ENCODE data around the gene SYT9. TPM values are rescaled to one million over a fixed set of nuclear protein-coding genes. Genes with fewer than 3 reads are reported as not detected.
"Not testable (repeated sequence)": the region's sequence is repeated elsewhere in the genome, so short reads cannot be mapped to it uniquely, and the experiment has no call there.

Gene SYT9
- total and polyA plus RNA-seq, 2 of the 4 experiments (the other 2 are of a cell fraction), result not detected

DNA sequence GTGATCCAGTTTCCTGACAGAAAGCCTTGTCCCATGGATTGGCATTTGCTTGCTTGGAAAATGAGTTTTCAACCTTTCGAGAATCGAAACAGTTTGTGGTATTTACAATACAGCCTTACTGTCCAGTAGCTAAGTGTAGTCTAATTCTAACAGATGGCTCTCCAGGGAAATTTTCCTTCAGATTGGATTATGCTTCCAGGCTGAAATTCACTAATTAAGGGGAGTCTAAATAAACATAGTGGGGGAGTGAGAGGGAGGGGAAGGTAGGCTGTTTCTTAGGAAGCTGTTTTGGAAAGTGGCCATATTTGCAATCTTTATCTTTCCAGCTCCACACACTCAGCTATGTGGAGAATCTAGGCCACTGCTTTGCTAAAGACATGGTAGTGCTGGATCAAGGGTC lies 81.3 kb downstream of the SYT9 start:
- Histone ChIP-seq H3K56ac (ENCODE audit: extremely low read depth, insufficient read depth, low read length) (no peak overlapping the region), H3K79me1 (ENCODE audit: low read depth in 1 of 2, low read length in 2 of 2) (no peaks in the 10 kb centered on the region), H2BK15ac (ENCODE audit: low read depth, low read length) (no peak overlapping the region), H3K27ac (ENCODE audit: insufficient read depth, low read length) (no peak overlapping the region), H2BK120ac (ENCODE audit: low read depth, low read length) (no peak overlapping the region), H4K5ac (ENCODE audit: low read depth, low read length) (no peak overlapping the region), H2BK5ac (ENCODE audit: low read depth, low read length, poor library complexity, severe bottlenecking) (no peak overlapping the region), H3K27me3 (ENCODE audit: control insufficient read depth, insufficient read depth, low read length) (no peaks in the 10 kb centered on the region), H4K20me1 (ENCODE audit: insufficient read depth, low read length) (no peaks in the 10 kb centered on the region), H4K91ac (ENCODE audit: insufficient read depth, low read depth, low read length) (no peak overlapping the region), H2AK5ac (ENCODE audit: low read depth, low read length) (no peak overlapping the region), H3K36me3 (ENCODE audit: control insufficient read depth, insufficient read depth, low read length) (no peaks in the 10 kb centered on the region), H2BK20ac (ENCODE audit: low read depth, low read length) (no peak overlapping the region), H2AFZ (replicated peaks; ENCODE audit: low read length, poor library complexity) (no peak overlapping the region), H3K9me1 (ENCODE audit: insufficient read depth, low read length) (no peaks in the 10 kb centered on the region), H3K4me2 (ENCODE audit: low read depth, low read length) (no peak overlapping the region), H2AK9ac (replicated peaks; ENCODE audit: low read depth, low read length, poor library complexity) (no peak overlapping the region), H3K18ac (ENCODE audit: low read depth, low read length) (no peak overlapping the region), H4K8ac (ENCODE audit: low read depth in 2 of 2, low read length in 2 of 2) (no peak overlapping the region), H3K4me1 (ENCODE audit: control insufficient read depth, insufficient read depth, low read length) (no peaks in the 10 kb centered on the region), H3K9ac (ENCODE audit: low read depth, low read length) (no peak overlapping the region), H3K4ac (ENCODE audit: low read depth, low read length) (no peak overlapping the region), H3K4me3 (ENCODE audit: insufficient read depth, low read depth, low read length) (no peak overlapping the region), H3K23ac (ENCODE audit: low read depth, low read length) (no peak overlapping the region), H3K14ac (replicated peaks; ENCODE audit: low read depth, low read length) (no peak overlapping the region), H3K9me3 (ENCODE audit: control insufficient read depth, insufficient read depth, low read length) (peaks cover 2% of the 10 kb centered on the region; the same call in 1 of the 2 replicates)
- intact Hi-C loops (cut with micrococcal nuclease), result no loop called here
- ATAC-seq (ENCODE audit: low read depth) (no peak), DNase-seq (no peak)
- dilution Hi-C loops (cut with HindIII; ENCODE audit: low sequenced_read_pairs, unreplicated experiment), result no loop called here
- no TSS peak for BruUV-seq (replicated peaks)
- WGBS, 2 experiments (ENCODE audit: extremely low coverage in 2 of 2, insufficient read length in 1 of 2), result no CpG with 5 or more reads among the region's 2 CpGs
- TF ChIP-seq BHLHE40 (IDR thresholded peaks at IDR 0.05; ENCODE audit: low read depth, low read length), result no peak
- no peak for TF ChIP-seq MAZ (IDR thresholded peaks at IDR 0.05; ENCODE audit: borderline replicate concordance, low read depth, low read length)
- CTCF ChIA-PET, result no interaction called here
- in situ Hi-C loops (cut with MboI; ENCODE audit: low sequenced_read_pairs), result no loop called here
- POLR2A ChIA-PET (ENCODE audit: unreplicated experiment), result no interaction called here

DNA sequence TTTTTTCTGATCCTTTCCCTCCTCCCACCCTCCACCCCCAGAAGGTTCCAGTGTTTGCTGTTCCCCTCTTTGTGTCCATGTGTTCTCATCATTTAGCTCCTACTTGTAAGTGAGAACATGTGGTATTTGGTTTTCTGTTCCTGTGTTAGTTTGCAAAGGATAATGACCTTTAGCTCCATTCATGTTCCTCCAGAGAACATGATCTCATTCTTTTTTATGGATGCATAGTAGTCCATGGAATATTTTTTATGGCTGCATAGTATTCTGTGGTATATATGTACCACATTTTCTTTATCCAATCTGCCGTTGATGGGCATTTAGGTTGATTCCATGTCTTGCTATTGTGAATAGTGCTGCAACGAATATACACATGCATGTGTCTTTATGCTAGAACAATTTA lies 83.7 kb downstream of the SYT9 start:
- H4K5ac ChIP-seq (ENCODE audit: low read depth, low read length); H3K9me1 ChIP-seq (ENCODE audit: insufficient read depth, low read length); H3K36me3 ChIP-seq (ENCODE audit: control insufficient read depth, insufficient read depth, low read length); H3K9ac ChIP-seq (ENCODE audit: low read depth, low read length); BruUV-seq (replicated peaks); H3K4ac ChIP-seq (ENCODE audit: low read depth, low read length); in situ Hi-C loops (cut with MboI; ENCODE audit: low sequenced_read_pairs); H3K79me1 ChIP-seq (ENCODE audit: low read depth in 1 of 2, low read length in 2 of 2); H3K23ac ChIP-seq (ENCODE audit: low read depth, low read length); DNase-seq; H2BK5ac ChIP-seq (ENCODE audit: low read depth, low read length, poor library complexity, severe bottlenecking); H4K91ac ChIP-seq (ENCODE audit: insufficient read depth, low read depth, low read length); H3K14ac ChIP-seq (replicated peaks; ENCODE audit: low read depth, low read length); H3K27ac ChIP-seq (ENCODE audit: insufficient read depth, low read length); H2BK120ac ChIP-seq (ENCODE audit: low read depth, low read length); H3K9me3 ChIP-seq (ENCODE audit: control insufficient read depth, insufficient read depth, low read length); H4K8ac ChIP-seq (ENCODE audit: low read depth in 2 of 2, low read length in 2 of 2); POLR2A ChIA-PET (ENCODE audit: unreplicated experiment); H2AK5ac ChIP-seq (ENCODE audit: low read depth, low read length); H3K27me3 ChIP-seq (ENCODE audit: control insufficient read depth, insufficient read depth, low read length); H2BK15ac ChIP-seq (ENCODE audit: low read depth, low read length); H2AFZ ChIP-seq (replicated peaks; ENCODE audit: low read length, poor library complexity); H3K4me3 ChIP-seq (ENCODE audit: insufficient read depth, low read depth, low read length); ATAC-seq (ENCODE audit: low read depth); H3K18ac ChIP-seq (ENCODE audit: low read depth, low read length); CTCF ChIA-PET; H2AK9ac ChIP-seq (replicated peaks; ENCODE audit: low read depth, low read length, poor library complexity); H4K20me1 ChIP-seq (ENCODE audit: insufficient read depth, low read length); H3K4me2 ChIP-seq (ENCODE audit: low read depth, low read length); H2BK20ac ChIP-seq (ENCODE audit: low read depth, low read length); dilution Hi-C loops (cut with HindIII; ENCODE audit: low sequenced_read_pairs, unreplicated experiment); intact Hi-C loops (cut with micrococcal nuclease); H3K56ac ChIP-seq (ENCODE audit: extremely low read depth, insufficient read depth, low read length); H3K4me1 ChIP-seq (ENCODE audit: control insufficient read depth, insufficient read depth, low read length): not testable (repeated sequence)
- WGBS, 2 experiments (ENCODE audit: extremely low coverage in 2 of 2, insufficient read length in 1 of 2), result no CpG with 5 or more reads among the region's 2 CpGs
